GM04504 (cell line): Measurements from ENCODE around the gene EMC10.
A peak's percentile ranks its signal among the peaks of the same experiment; 100 is the strongest.
"Not testable (repeated sequence)": the region's sequence is repeated elsewhere in the genome, so short reads cannot be mapped to it uniquely, and the experiment has no call there.

ENCODE experiments used
- DNase-seq: peaks from one replicate; pipeline ENCODE4 v3.0.0-alpha.2; 2012; ENCODE audit warnings: low read depth

The EMC10 gene

DNA sequence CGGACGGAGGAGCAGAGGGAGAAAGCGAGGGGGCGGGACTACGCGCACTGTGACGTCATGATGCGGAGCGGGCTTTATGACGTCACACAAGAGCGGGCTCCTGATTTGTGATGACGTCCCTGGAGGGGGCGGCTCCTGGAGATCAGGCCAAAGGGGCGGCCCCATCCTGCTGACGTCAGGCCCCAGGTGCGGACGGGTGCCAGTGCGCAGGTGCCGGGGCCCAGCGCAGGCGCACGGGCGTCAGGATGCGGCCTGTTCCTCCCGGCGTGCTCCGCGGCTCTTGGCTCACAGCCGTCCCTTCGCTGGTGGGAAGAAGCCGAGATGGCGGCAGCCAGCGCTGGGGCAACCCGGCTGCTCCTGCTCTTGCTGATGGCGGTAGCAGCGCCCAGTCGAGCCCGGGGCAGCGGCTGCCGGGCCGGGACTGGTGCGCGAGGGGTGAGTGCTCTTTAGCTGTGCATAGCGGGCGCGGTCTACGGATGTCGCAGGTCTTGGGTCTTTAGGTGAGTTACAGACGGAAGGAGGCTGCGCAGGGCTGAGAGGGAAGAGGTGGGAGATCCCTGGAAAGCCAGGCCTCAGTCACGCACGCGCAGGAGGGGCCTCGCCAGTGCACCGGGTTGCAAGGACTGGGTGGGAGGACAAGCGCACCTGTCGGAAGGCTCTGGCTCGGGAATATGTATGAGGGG lies at the start of gene EMC10, which contains the start of gene GARIN5A:
Gene EMC10, plus strand, starts transcription at position 284 of the 683 bp plus-strand sequence. Its CDS starts 38 bp downstream, at position 322.
Gene GARIN5A, minus strand, starts transcription at position 625 of the 683 bp plus-strand sequence. Its CDS starts 460 bp downstream, at position 165.
- DNase-seq: peak; percentile 88

DNA sequence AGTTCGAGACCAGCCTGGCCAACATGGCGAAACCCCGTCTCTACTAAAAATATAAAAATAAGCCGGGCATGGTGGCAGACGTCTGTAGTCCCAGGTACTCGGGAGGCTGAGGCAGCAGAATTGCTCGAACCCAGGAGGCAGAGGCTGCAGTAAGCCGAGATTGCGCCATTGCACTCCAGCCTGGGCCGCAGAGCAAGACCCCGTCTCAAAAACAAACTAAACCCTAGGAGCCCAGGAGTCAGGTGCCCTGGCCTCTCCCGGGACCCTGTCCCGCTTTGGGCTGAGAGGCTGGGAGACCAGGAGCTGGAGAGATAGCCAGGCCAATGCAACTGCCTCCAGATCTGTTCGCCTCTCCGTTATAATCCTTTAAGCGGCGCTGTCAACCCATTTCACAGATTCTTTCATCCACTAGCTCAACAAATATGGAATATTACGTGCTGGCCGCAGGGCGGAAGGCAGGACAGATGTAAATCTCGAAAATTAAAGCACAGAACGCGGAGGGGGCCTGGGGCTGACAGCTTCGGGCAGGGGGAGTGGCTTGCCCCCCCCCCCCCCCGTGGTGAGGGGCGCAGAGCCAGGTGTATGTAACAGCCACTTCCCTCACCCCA lies 48.9 kb upstream of the EMC10 start:
- DNase-seq: no peak

DNA sequence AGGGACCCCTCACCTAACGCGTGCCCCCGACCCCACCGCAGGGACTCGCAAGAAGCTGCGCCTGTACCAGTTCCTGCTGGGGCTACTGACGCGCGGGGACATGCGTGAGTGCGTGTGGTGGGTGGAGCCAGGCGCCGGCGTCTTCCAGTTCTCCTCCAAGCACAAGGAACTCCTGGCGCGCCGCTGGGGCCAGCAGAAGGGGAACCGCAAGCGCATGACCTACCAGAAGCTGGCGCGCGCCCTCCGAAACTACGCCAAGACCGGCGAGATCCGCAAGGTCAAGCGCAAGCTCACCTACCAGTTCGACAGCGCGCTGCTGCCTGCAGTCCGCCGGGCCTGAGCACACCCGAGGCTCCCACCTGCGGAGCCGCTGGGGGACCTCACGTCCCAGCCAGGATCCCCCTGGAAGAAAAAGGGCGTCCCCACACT lies 48.3 kb upstream of the EMC10 start:
- DNase-seq: no peak

GRCh38 chr19:50428772-50429463 lies 47.4 kb upstream of the EMC10 start:
- no peak for DNase-seq

DNA sequence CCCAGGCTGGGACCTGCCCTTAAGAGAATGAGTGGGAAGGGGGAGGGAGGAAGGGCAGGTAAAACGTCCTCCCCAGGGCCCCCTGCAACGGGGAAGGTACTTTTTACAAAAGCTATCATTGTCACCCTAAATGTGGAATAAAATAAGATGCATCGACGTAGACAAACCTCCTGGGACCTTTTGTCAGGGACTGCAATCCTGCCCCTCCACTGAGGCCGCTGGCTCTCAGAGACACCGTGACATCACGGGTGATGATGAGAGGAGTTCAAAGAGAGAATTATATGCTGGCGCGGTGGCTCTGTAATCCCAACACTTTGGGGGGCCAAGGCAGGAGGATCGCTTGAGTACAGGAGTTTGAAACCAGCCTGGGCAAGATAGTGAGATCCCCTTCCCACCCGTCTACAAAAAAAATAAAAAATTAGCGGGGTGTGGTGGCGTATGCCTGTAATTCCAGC lies 45.4 kb upstream of the EMC10 start:
- no peak for DNase-seq

DNA sequence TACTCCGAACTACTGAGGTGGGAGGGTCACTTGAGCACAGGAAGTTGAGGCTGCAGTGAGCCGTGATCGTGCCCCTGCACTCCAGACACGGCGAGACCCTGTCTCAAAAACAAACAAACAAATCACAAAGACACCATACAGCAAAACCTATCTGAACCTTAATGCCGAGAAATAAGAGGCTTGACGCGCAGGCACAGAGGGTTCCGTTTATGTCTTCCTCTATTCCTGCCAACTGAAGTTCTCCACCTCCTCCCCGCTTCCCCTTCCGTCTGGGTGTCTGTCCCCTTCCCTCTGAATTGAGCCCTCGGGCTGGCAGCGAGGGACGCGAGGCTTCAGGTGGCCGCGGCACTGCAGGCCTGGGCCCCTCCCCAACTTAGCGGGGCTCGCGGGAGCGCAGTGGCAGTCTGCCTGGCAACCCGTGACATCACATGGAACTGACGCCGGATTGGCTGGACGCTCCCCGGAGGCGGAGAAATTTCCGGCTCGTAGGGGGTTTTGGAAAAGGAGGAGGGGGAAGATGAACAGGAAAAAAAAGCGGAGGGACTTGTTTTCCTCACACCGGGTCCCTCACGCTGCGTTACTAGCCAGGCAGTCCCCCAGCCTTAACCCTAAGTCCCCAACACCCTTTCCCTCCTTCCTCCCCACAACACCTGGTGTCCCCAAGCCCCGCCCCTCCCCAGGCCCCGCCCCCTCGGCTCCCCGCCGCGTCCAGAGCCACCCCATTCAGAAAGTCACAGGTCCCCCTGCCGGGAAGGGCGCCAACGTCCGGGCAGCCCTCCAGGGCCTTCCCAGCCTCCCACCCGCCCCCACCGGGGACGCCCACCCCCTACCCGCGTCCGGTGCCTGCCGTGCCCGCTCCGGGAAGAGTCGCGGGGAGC lies 44.7 kb upstream of the EMC10 start:
- DNase-seq: no peak

DNA sequence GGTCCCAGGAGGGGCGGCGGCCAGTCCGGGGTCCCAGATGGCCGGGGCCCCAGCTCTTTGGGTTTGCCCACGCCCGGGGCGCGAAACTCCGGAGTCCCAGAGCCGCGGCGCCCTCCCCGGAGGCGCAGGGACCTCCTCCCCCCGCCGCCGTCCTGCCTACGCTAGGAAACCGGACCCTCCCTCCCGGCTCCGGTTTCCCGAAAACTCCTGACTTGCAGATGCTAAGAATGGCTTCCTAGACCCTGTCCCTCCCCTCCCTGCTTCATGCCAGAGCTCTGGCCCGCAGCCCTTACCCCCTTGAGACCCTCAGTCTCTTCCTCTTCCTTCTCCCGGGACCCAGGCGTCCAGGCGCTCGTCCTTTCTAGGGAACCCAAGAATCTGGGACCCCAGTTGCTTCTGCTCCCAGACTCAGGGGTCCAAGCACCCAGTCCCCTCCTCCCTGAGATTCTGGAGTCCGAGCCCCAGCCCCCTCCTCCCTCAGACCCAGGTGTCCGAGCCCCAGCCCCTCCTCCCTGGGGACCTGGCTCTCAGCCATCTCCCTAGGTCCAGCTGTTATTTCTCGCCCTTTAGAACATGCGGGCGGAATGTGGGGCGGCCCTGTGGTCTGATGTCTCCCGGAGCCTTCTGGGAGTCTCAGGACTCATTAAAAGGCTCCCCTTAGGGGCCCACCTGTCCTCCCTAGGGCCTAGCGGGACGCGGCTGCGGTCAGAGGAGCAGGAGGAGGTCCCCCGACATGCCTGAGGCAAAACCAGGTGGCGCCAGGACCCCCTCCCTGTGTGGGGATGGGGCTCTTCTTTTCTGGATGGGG lies 43.9 kb upstream of the EMC10 start, which contains the start of gene MYBPC2:
Gene MYBPC2, plus strand, starts transcription at position 672 of the 808 bp plus-strand sequence. Its CDS starts 62 bp downstream, at position 734.
- no peak for DNase-seq

GRCh38 chr19:50433201-50434180 lies 42.8 kb upstream of the EMC10 start:
- DNase-seq: no peak

DNA sequence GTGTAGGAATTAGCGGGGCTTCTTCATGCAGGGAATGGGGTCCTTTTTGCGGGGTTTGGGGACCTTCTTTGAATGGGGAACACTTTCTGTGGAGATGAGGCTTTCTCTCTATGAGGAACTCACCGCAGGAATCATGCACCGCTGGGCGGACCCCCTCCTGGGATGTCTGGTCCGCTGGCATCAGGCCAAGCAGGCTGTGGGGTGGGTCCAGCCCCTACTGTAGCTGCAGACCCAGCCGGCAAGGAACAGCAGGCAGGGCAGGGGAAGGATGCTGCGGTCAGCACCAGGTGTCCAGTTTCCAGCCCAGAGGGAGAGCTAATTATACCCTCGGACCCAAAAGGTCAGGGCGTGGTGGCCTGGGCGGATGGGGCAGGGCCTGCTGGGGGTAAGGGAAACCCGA lies 41.8 kb upstream of the EMC10 start:
- no peak for DNase-seq

DNA sequence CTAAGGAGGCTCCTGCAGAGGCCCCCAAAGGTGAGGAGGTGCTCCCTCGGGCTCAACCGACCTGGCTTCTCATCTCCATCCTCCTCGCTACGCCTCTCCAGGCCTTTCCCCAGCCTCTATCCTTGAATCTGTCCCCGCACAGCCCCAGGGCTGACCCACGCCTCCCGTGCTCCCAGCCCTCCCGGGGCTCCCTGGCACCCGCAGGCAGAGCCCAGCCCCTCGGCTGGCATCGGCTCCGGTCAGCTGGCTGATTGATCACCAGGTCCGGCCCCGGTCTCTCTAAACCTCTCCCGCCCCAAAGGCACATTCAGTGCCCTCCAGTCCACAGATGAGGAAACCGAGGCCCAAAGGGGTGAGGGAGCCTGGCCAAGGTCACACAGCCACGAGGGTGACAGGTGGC lies 41.1 kb upstream of the EMC10 start:
- DNase-seq: no peak

GRCh38 chr19:50435627-50436026 lies 40.7 kb upstream of the EMC10 start:
- no peak for DNase-seq

- DNase-seq: no peak
These were observed 38.4 kb upstream of the EMC10 start for GRCh38 chr19:50437862-50438449.

- not testable (repeated sequence) for DNase-seq
These were observed 37.2 kb upstream of the EMC10 start for GRCh38 chr19:50439130-50439529.

DNA sequence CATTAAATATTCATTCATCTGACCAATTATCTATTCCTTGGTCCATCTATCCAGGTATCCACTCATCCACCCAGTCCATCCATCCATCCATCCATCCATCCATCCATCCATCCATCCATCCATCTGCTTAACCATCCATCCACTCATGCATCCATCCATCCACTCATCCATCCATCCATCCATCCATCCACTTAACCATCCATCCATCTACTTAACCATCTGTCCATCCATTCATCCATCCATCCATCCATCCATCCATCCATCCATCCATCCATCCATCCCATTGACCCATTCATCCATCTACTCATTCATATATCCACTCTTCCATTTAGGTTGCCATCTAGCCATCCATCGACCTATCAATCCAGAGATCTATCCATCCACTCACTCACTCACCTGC lies 32.2 kb upstream of the EMC10 start:
- DNase-seq: no peak

DNA sequence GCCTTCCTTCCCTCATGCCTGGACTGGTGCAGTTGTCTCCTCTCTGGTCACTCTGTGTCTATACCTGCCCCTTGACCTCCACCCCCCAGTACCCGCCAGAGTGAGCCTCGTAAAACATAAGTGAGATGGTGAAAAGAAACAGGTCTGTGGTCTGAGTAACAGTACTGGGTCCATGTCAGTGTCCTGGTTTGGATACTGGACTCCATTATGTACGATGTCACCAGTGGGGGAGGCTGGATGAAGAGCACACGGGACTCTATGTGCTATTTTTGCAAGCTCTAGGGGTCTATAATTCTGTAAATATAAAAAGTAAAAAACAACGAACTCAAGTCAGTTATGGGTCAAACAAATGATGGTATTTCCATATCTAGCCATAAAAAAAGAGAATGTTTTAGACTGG lies 29.3 kb upstream of the EMC10 start:
- no peak for DNase-seq

- no peak for DNase-seq
These were observed 28.6 kb upstream of the EMC10 start for GRCh38 chr19:50447750-50448149.

GRCh38 chr19:50449236-50449899 lies 26.9 kb upstream of the EMC10 start:
- no peak for DNase-seq

DNA sequence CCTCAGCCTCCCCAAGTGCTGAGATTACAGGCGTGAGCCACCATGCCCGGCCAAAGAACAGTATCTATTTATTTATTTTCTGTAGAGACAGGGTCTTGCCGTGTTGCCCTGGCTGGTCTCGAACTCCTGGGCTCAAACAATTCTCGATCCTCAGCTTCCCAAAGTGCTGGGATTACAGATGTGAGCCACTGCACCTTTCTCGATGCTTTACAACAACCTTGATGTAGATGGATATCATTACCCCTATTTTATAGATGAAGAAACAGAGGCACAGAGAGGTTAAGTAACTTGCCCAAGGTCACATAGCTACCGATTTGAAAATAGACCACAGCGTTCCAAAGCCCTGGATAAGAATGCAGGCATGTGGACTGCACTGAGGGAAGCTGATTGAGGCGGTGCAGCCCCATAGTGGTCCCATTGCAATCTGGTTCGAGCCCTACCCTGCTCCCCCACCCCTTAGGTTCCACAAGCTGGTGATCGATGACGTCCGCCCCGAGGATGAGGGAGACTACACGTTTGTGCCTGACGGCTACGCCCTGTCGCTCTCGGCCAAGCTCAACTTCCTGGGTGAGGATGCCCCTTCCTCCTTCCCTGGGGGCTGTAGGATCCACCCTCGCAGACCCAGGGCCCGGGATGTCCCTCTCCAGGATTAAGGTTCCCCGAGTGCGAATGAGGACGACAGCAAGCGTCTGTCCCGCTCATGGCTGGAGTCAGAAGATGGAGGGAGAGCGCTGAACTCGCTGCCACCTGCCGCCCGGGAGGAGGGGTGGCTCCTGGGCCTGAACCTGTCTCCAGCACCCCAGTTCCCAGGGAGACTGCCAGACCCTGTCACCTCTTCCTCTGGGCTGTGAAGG lies 25.7 kb upstream of the EMC10 start:
- DNase-seq: no peak
